DND-41 (cell line): ENCODE data around the gene KRT86.

ENCODE experiments used
- EZH2 ChIP-seq: IDR thresholded peaks from 3 replicates; pipeline ENCODE4 v1.6.1; 2012; ENCODE audit warnings: borderline replicate concordance, low read depth, mild to moderate bottlenecking, moderate library complexity, low read length, inconsistent platforms; ENCODE audit not compliant: severe bottlenecking
- TF ChIP-seq, protein P1 (sequence below): IDR thresholded peaks from 2 replicates; pipeline ENCODE4 v1.5.1; 2012; ENCODE audit warnings: borderline replicate concordance, low read length, moderate library complexity, mild to moderate bottlenecking; ENCODE audit not compliant: poor library complexity, severe bottlenecking; ENCODE audit errors: extremely low read depth

DNA sequence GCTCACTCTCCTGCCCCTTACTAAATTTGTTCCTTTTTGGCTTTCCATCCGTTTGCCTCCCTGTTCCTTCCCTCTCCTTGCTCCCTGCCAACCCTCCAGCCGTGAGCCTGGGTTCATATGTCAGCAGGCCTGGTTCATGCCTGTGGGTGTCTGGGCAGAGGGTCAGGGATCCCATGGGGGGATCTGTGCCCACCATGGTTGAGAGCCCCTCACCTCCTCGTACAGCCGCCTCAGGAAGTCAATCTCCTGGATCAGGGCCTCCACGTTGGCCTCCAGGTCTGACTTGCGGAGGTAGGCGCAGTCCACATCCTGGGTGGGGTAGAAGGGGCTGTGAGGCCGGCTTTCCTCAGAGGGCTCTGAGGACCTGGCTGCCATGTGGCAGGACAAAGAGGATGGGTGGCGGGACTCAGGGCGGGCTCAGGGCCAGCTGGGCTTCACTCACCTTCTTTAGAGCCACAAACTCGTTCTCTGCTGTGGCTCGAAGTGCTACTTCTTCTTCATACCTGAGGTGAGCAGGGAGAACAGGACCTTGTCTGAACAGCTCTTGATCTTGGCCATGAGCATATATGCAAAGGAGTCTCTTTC lies 43.1 kb downstream of the KRT86 start:
- TF ChIP-seq, protein P1, sequence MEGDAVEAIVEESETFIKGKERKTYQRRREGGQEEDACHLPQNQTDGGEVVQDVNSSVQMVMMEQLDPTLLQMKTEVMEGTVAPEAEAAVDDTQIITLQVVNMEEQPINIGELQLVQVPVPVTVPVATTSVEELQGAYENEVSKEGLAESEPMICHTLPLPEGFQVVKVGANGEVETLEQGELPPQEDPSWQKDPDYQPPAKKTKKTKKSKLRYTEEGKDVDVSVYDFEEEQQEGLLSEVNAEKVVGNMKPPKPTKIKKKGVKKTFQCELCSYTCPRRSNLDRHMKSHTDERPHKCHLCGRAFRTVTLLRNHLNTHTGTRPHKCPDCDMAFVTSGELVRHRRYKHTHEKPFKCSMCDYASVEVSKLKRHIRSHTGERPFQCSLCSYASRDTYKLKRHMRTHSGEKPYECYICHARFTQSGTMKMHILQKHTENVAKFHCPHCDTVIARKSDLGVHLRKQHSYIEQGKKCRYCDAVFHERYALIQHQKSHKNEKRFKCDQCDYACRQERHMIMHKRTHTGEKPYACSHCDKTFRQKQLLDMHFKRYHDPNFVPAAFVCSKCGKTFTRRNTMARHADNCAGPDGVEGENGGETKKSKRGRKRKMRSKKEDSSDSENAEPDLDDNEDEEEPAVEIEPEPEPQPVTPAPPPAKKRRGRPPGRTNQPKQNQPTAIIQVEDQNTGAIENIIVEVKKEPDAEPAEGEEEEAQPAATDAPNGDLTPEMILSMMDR: no peak
- TF ChIP-seq EZH2: no peak
